Middle frontal gyrus (tissue), 1 donor: ENCODE measurements around the gene TNFRSF13B.
"Not testable (repeated sequence)": the region's sequence is repeated elsewhere in the genome, so short reads cannot be mapped to it uniquely, and the experiment has no call there.

ENCODE experiments used
- DNase-seq: peaks from one replicate; pipeline ENCODE4 v3.0.0-alpha.2; 2015; ENCODE audit warnings: low spot score; ENCODE audit errors: extremely low spot score

TNFRSF13B gene

GRCh38 chr17:16961022-16961421, 10.9 kb downstream of the TNFRSF13B start:
- not testable (repeated sequence) for DNase-seq

- not testable (repeated sequence) for DNase-seq
Measured at GRCh38 chr17:16955011-16955410, 16.9 kb downstream of the TNFRSF13B start.

GRCh38 chr17:16954521-16954920, 17.4 kb downstream of the TNFRSF13B start:
- no peak for DNase-seq

GRCh38 chr17:16953841-16954240, 18.1 kb downstream of the TNFRSF13B start:
- DNase-seq = no peak

DNA sequence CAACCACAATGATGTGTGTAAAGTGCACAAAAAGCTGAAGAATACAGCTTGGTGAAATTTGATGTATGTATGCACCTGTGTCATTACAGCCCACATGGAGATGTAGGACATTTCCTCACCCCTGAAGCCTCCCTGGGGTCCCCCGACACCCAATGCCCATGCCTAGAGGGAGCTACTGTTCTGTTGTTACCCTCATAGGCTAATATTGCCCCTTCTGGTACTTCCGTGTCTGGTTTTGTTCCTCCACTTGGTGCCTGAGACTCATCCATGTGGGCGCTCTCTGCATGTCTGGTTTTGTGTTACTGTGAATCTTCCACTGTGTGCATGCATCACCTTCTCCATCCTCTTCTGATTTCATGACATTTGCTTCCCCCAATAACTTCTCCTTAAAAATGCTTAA, 18.6 kb downstream of the TNFRSF13B start:
- DNase-seq = no peak

GRCh38 chr17:16952401-16952800, 19.5 kb downstream of the TNFRSF13B start:
- DNase-seq = no peak

DNA sequence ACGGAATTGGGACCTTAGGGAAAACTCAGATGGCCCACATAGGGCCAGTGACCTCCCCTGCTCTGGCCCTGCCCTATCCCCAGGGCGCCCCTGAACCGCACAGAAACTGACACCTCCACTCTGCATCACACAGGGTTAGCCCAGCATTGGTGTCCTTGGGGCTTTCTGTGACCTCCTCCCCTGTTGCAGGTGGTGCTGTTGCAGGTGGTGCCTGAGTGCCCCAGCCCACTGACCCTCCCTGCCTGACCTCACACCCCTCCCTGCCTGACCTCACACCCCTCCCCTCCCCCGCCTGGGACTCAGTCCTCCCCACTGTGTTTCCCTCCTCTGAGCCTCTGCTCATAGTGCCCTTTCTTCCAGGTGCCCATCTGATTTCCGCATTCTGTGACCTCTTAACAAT, 21.4 kb downstream of the TNFRSF13B start:
- DNase-seq = no peak

- no peak for DNase-seq
Measured at GRCh38 chr17:16948587-16949376, 23.1 kb downstream of the TNFRSF13B start.

DNA sequence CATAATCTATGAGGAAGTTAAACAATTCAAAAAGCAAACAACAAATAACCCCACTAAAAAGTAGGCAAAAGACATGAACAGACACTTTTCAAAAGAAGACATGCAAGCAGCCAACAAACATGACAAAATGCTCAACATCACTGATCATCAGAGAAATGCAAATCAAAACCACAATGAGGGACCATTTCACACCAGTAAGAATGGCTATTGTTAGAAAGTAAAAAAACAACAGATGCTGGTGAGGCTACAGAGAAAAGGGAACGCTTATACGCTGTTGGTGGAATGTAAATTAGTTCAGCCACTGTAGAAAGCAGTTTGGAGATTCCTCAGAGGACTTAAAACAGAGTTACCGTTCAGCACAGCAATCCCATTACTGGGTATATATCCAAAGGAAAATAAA, 24.4 kb downstream of the TNFRSF13B start:
- DNase-seq = peak; percentile 29

- no peak for DNase-seq
Measured at GRCh38 chr17:16945663-16946218, 26.2 kb downstream of the TNFRSF13B start.

DNA sequence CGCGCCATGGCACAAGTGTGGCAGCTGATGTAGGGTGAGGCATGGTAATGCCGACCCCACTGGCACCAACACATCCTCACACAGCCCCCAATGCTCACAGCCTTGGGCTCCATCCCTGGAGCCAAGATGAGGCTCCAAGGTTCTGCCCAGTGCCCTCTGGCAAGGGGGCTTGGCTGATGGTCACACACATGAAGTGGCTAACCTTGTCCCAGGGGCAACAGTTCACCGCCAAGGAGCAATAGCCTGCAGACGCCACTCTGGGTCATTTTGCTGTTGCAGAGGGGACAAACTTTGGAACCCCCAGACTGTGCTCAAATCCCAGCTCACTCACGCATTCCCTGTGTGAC, 26.8 kb downstream of the TNFRSF13B start:
- no peak for DNase-seq

GRCh38 chr17:16944334-16945135, 27.4 kb downstream of the TNFRSF13B start:
- no peak for DNase-seq

DNA sequence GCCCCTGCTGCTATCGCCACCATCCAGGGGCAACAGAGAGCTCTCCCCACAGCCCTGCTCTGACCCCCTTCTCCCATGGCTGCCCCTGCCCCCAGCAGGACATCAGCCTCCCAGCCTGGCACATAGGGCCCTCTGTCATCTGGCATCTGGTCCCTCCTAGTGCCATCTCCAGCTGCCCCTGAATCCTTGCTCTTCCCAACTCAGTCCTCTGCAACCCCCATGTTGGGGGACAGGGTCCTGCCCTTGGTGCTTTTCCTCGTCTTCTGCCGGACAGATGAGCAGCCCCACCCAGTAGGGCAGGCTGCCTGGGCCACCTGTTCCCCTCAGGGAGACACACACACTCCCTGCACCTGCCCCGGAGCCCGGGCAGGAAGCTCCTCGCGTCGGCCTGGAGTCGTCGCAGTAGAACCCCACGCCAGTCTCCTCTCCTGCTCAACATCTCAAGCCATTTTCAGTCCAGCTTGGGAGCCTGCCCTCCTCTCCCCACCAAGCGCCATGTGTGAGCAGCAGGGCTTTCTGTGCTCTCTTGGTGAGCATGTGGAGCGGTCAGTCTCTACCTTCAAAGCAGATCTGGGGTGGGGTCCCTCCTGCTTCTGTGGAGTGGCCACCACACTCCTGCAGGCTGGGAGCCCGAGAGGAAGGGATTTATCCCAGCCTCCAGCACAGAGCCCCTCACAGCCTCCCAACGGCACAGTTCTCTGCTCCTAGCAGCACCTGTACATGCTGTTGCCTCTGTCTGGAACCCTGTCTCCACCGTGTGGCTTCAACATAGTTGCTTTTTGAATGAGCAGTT, 28.2 kb downstream of the TNFRSF13B start:
- no peak for DNase-seq

- DNase-seq = no peak
Measured at GRCh38 chr17:16943032-16943352, 28.9 kb downstream of the TNFRSF13B start.

GRCh38 chr17:16942141-16943031, 29.5 kb downstream of the TNFRSF13B start:
- no peak for DNase-seq

DNA sequence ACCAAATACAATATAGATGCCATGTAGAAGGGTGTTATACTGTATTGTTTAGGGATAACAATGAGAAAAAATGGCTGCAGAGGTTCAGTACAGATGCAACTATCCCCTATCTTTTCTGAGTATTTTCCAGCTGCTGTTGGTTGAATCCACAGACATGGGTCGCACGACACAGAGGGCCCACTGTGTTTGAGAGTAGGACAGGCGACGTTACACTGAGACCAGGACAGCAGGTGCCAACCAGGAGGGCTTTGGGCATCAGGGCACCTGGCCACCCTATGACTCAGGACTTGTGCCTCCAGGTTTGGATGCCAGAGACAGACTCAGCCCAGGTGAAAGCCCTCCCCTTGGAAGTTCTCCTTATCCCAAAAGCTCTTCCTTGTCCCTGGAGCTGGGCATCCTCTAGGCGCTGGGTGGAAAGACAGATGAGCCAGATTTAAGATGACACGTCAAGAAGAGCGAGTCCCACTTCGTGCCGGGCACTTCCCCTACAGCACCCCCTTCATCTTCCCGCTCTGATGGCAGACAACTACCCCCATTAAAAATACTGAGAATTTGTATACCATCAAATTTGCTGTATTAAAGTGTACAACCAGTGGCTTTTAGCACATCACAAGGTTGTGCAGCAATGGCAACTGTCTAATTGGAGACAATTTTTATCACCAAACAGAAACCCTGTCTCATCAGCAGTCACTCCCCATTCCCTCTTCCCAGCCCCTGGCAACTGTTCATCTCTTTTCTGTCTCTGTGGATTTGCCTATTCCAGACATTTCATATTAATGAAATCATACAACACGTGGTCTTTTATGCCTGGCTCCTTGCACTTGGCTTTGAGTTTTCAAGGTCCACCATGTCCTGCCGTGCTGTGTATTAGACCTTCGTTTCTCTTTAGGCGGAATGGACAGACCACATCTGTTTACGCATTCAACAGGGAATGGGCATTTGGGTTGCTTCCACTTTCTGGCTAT, 30.6 kb downstream of the TNFRSF13B start:
- no peak for DNase-seq

- DNase-seq = no peak
Measured at GRCh38 chr17:16940116-16940881, 31.6 kb downstream of the TNFRSF13B start.

DNA sequence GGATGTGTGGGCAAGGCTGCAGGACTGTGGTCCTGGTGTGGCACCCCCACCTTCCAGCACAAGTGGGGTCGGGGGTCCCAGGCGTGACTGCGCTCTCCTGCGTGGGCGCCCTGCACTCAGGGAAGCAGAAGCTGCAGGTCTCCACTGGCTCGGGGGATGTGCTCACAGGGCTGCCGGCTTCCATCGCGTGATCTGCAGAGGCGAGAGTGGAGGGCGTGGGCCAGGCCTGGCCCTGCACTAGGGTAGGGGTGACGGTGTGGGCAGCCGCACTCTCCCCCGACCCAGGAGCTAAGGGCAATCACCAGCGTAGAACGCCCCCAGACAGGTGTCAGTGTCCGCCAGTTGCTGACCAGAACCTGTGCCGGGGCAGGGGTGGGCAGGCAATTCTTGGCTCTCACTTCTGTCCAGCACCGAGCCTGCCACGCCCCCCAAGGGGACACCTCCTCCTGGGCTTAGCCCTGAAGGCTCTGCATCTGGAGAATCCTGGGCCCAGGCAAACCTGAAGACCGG, 32.3 kb downstream of the TNFRSF13B start:
- no peak for DNase-seq

GRCh38 chr17:16939208-16939576, 32.7 kb downstream of the TNFRSF13B start:
- no peak for DNase-seq
